RWPE1 (cell line): Measurements from ENCODE around the gene SLX9.

Source experiments
- CTCF ChIA-PET: fragments of 350-600 bp; sonication (Branson Sonifier 250); formaldehyde crosslinking; extraction: SDS; loops from one replicate; lab custom pipeline; 2021; lab: Yijun Ruan, JAX
- POLR2A ChIA-PET: fragments of 400-600 bp; formaldehyde crosslinking; extraction: SDS; loops from one replicate; lab custom pipeline; 2020; ENCODE audit warnings: antibody characterized with exemption; ENCODE audit not compliant: low non-redundant PET; lab: Yijun Ruan, JAX
- DNase-seq: peaks from one replicate; pipeline ENCODE4 v3.0.0; 2012; ENCODE audit warnings: low spot score
- H3K27ac ChIP-seq: fragments of 450-650 bp; 2 replicates; pipeline ENCODE4 v1.5.1; 2017
- TF ChIP-seq, protein P1 (sequence below): fragments of 450-650 bp; conservative IDR thresholded peaks from 2 replicates; pipeline ENCODE4 v1.5.1; 2017; ENCODE audit warnings: low read depth, mild to moderate bottlenecking

The SLX9 gene

DNA sequence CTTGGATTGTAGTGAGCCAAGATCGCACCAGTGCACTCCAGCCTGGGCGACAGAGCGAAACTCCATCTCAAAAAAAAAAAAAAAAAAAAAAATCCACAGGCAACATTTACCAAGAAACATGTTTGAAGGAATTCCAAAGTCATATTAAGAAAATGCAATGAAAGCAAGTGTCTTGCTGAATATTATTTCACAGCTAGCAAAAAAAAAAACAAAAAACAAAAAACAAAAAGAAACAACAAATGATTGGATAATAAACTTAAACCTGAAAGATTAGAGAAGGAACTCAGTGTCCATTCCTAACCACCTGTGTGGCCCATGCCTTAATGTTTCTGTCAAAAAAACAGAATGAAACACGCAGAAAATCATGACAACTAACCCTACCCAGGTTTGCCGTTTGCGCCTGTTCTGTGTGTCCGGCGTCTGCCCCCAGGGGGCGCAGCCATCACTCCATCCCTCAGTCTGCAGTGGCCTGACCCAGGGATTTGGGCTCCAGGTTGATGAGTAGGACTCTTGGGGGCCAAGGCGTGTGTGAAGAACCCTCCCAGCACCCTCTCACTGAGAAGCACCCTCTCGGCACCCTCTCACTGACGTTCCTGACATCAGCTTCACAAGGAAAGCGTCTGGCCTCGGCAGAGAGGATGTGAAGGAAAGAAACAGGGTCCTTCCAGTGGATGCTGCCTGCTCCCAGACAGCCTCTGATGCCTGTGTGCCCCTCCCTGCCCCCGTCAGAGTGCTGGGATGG, 47.1 kb upstream of the SLX9 start:
- ChIA-PET CTCF (interaction anchor here (0.6 to 1.5 kb wide), 5 partner anchors 18 to 94 kb away, joined by 3 to 4 read pairs (median 3); no protein-coding TSS in a partner anchor), POLR2A (no interaction called here)
- no peak overlapping the region for H3K27ac ChIP-seq
- no peak for DNase-seq
- TF ChIP-seq, protein P1, sequence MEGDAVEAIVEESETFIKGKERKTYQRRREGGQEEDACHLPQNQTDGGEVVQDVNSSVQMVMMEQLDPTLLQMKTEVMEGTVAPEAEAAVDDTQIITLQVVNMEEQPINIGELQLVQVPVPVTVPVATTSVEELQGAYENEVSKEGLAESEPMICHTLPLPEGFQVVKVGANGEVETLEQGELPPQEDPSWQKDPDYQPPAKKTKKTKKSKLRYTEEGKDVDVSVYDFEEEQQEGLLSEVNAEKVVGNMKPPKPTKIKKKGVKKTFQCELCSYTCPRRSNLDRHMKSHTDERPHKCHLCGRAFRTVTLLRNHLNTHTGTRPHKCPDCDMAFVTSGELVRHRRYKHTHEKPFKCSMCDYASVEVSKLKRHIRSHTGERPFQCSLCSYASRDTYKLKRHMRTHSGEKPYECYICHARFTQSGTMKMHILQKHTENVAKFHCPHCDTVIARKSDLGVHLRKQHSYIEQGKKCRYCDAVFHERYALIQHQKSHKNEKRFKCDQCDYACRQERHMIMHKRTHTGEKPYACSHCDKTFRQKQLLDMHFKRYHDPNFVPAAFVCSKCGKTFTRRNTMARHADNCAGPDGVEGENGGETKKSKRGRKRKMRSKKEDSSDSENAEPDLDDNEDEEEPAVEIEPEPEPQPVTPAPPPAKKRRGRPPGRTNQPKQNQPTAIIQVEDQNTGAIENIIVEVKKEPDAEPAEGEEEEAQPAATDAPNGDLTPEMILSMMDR = peak; percentile 90

DNA sequence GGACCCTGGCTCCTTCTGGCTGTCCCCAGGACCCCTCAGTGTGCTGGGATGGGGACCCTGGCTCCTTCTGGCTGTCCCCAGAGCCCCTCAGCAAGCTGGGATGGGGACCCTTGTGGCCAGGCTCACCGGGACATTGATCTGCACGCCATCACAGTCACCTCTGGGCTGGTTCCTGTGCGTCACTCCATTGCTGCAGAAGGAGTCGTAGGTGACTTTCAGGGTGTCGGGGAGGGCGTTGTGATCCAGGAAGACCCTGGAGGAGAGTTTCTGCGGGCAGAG, 46.6 kb upstream of the SLX9 start:
- ChIA-PET POLR2A (no interaction called here), CTCF (interaction anchor here (0.7 to 1.5 kb wide), 3 partner anchors 25 to 94 kb away, joined by 3 to 4 read pairs (median 3); no protein-coding TSS in a partner anchor)
- DNase-seq = no peak
- H3K27ac ChIP-seq = no peak overlapping the region
- TF ChIP-seq, protein P1 = no peak

DNA sequence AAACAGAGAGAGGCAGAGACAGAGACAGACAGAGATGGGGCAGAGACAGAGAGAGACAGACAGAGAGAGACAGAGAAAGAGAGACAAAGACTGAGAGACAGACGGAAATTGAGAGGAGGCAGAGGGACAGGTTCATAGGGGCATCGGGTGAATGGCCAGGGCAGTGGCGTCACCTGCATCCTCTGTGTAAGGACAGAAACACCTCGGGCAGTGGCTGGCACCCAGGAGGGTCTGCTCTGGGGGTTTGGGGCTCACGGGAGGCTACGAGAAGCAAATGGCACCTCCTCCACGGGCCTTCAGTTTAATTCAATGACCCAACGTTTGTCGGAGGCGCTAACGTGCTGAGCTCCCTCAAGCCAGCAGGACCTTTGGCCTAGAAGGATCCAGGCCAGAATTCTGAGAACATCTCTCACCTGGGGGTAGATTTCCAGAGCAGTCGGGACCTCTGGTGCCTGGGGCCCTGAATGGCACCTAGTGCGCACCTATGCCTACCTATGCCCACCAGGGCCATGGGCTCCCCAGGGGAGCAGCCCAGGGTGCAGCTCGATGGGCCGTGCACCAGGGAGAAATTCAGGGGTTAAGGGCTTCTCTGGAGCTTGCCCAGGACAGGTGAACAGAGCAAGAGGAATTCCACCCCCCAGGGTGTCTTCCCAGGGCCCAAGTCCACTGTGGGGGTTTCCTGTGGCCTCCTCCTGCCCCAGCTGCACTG, 45.7 kb upstream of the SLX9 start:
- H3K27ac ChIP-seq = no peak overlapping the region
- no peak for DNase-seq
- ChIA-PET POLR2A (no interaction called here), CTCF (interaction anchor here (0.6 to 1.5 kb wide), 4 partner anchors 10 to 95 kb away, joined by 3 to 5 read pairs (median 4); no protein-coding TSS in a partner anchor)
- TF ChIP-seq, protein P1 = no peak

DNA sequence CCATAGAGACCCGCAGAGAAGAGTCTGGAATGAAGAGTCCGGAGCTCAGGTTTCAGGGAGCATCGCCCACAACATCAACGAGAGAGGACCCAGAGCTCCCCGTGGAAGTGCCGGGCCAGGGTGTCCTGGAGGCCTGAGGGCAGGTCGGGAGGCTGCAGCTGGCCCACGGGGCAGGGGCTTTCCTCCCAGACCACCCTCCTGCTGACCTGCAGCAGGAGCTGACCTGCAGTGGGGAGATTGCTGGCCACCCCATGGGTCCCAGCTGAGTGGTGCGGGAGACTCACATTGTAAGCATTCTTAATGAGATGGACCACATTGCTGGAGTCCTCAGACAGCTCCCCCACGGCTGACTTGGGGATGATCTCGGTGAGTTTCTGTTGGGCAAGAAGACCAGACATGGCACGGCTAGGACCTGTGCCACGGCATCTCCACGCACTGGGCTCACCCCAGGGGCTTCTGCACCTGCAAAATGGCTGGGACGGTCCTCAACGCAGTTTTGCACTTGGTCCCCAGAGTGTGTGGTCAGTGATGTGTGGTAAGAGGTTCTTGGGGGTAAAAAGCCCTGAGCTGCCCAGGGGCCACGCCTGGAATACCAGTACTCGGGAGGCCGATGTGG, 45.0 kb upstream of the SLX9 start:
- no peak for DNase-seq
- TF ChIP-seq, protein P1 = no peak
- ChIA-PET CTCF (interaction anchor here (0.6 to 1.5 kb wide), 4 partner anchors 9 to 96 kb away, joined by 3 to 5 read pairs (median 4); no protein-coding TSS in a partner anchor), POLR2A (no interaction called here)
- no peak overlapping the region for H3K27ac ChIP-seq

DNA sequence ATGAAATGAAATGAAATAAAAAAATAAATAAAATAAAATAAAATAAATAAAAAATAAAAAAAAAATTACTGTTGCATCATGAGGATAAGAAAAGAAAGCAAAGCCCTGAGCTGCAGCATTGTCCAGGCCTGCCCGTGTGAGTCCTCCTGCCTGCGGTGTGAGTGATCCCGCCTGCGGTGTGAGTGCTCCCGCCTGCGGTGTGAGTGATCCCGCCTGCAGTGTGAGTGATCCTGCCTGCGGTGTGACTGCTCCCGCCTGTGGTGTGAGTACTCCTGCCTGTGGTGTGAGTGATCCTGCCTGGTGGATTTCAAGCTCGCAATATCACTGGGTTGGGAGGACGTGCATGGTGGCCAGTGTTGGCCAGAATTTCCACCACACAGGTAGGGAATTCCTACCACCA, 44.0 kb upstream of the SLX9 start:
- POLR2A ChIA-PET = no interaction called here
- TF ChIP-seq, protein P1 = no peak
- H3K27ac ChIP-seq = no peak overlapping the region
- DNase-seq = no peak
- CTCF ChIA-PET = no interaction called here

DNA sequence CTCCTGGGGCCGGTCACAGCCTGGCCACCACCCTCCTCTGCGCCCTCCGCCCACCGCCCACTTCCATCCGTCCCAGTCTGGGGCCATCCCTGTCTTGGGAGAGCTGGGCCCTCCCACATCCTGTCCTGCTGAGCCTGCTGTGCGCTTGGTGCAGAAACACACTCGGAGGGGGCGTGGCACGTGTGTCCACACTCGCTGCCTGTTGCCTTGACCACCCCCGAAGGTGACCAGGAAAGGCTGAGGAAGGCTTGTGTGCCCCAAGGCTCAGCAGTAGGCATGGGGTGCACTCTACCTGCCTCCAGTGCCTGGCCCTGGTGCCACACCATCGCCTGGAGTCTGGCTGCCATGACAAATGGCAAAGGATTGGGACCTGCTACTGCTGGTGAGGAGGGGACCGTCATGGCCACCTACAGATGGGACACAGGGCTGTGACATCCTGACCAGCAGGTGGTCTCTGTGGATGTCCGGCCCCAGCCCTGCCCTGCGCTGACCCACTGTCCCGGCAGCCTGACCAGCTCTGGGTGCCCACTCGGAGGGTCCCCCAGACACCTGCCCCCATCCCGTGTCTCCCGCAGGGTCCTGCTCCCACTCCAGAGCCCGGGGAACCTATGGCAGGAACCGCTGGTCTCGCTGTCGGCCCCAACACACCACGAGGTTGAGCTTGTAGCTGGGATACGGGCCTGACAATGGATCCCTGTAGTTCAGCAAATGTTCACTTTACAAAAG, 43.1 kb upstream of the SLX9 start:
- CTCF ChIA-PET = no interaction called here
- POLR2A ChIA-PET = no interaction called here
- TF ChIP-seq, protein P1 = no peak
- no peak overlapping the region for H3K27ac ChIP-seq
- no peak for DNase-seq
